GDM1 (cell line): ENCODE data around the gene SARNP.
"Not testable (repeated sequence)": the region's sequence is repeated elsewhere in the genome, so short reads cannot be mapped to it uniquely, and the experiment has no call there.

Source experiments
- DNase-seq: peaks from one replicate; lab custom pipeline; 2025; lab: John Stamatoyannopoulos, UW

The SARNP gene, protein sequence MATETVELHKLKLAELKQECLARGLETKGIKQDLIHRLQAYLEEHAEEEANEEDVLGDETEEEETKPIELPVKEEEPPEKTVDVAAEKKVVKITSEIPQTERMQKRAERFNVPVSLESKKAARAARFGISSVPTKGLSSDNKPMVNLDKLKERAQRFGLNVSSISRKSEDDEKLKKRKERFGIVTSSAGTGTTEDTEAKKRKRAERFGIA

DNA sequence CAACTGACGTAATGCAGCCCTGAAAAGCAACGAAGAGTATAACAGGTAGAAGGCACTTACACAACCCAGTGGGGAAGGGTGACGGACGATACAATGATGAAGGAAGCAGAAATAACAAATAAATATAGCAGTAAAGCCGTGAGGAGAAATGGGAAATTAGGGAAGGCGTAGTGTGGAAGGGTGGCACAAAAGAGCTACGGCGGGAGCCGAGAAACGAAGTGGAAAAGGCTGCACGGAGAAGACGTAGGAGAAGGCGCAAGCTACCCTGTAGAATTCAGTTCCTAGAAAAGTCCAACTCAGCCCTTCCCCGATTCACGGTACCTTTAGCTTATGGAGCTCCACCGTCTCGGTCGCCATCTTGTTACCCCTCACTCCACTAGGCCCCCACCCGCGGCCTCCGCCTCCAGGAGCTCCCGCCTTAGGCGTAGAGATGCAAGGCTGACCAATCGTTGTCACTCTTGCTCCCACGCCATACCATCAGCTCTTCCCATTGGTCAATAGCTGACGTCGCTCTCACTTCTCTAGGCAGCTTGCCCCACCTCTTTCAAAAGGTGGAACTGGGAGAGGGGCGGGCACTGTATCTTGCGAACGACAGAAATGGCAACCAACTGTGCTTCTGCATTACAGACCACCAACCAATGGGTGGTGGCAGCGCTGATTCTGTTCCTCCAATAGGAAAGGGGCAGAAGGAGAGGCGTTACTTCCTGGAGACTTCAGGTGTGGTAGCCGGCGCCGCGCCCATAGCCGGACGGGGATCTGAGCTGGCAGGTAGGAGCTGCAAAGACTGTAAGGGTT, at the start of gene SARNP, which contains the start of gene ORMDL2:
SARNP (minus strand) TSS at position 380 of the 795 bp plus-strand sequence; CDS start at position 357, 23 bp downstream.
ORMDL2 (plus strand) TSS at position 697 of the 795 bp plus-strand sequence. CDS start 959 bp downstream, outside the sequence.
- DNase-seq: peak; percentile 99

GRCh38 chr12:55866454-55867004, 49.0 kb upstream of the SARNP start:
- DNase-seq: not testable (repeated sequence)

- no peak for DNase-seq
These were observed 47.8 kb upstream of the SARNP start for GRCh38 chr12:55865327-55865726.

DNA sequence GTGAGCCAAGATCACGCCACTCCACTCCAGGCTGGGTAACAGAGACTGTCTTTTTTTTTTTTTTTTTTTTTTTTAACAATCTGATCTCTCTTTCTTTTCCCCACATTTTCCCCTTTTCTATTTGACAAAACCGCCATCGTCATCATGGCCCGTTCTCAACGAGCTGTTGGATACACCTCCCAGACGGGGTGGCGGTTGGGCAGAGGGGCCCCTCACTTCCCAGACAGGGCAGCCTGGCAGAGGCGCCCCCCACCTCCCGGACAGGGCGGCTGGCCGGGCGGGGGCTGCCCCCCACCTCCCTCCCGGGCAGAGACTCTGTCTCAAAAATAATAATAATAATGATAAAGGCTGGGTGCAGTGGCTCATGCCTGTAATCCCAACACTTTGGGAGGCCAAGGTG, 45.4 kb upstream of the SARNP start:
- DNase-seq: not testable (repeated sequence)

DNA sequence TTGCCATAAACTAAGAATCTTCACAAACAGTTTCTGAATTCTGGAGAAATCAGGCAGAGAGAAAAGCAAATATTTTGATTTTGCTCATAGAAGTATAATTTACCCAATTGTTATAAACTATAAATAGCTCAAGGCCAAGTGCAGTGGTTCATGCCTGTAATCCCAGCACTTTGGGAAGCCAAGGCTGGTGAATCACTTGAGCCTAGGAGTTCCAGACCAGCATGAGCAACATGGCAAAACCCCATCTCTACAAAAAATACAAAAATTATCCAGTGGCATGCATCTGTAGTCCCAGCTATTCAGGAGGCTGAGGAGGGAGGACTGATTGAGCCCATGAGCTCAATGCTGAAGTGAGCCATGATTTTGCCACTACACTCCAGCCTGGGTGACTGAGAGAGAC, 44.8 kb upstream of the SARNP start:
- no peak for DNase-seq

DNA sequence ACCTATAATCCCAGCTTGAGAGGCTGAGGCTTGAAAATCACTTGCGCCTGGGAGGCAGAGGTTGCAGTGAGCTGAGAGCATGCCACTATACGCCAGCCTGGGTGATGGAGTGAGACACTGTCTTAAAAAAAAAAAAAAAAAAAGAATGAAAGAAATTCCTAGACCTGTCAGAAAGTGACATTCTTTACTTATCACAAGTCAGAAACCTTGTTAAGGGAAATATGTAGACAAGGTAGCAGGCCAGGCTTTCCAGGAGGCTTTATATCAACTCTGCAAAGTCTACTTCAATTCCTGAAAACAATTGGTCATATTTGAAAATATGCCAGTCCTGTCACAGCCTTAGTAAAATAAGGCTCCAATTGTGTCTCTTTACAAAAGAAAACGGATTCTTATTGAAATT, 44.3 kb upstream of the SARNP start:
- DNase-seq: no peak

DNA sequence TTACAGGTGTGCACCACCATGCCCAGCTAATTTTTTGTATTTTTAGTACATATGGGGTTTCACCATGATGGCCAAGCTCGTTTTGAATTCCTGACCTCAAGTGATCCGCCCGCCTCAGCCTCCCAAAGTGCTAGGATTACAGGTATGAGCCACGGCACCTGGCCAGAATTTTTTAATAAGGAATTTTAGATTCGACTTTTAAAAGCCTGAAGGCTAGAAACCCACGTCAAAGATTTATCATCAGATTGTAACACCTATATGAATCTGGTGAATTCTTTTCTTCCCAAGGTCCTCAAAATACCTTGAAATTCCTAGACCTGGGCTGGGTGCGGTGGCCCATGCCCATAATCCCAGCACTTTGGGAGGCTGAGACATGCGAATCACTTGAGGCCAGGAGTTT, 43.9 kb upstream of the SARNP start:
- no peak for DNase-seq

DNA sequence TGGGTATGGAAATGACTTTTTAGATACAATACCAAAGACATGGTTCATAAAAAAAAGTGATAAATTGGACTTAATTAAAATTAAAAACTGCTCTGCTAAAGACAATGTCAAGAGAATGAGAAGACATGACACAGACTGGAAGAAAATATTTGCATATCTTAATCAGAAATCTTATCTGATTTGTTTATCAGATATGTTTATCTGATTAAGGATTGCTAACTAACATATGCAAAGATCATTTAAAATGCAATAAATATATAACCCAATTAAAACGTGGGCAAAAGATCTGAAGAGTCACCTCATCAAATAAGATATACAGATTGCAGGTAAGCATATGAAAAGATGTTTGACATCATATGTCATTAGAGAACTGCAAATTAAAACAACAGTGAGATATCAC, 35.2 kb upstream of the SARNP start:
- DNase-seq: no peak

GRCh38 chr12:55850893-55851292, 33.4 kb upstream of the SARNP start:
- no peak for DNase-seq

DNA sequence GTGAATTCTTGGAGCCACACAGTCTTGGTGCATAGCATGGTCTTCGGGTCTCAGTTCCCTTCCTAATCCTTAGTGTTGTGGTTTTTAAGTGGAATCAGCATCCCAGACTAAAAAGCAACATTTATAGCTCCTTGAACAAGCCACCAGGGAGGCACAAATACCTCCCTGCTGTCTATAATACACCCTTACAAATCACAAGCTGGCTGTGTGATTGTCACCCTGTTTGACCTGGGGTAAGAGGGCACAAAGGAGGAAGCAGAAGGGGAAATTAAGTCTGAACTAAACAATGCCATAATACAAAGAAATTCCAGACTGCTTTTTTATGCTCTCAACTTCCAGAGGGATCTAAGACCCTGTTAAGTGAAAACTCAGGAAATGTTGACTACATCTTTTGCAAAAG, 32.9 kb upstream of the SARNP start:
- no peak for DNase-seq

GRCh38 chr12:55849616-55850343, 32.3 kb upstream of the SARNP start:
- no peak for DNase-seq

- no peak for DNase-seq
These were observed 30.2 kb upstream of the SARNP start for GRCh38 chr12:55847603-55848291.

DNA sequence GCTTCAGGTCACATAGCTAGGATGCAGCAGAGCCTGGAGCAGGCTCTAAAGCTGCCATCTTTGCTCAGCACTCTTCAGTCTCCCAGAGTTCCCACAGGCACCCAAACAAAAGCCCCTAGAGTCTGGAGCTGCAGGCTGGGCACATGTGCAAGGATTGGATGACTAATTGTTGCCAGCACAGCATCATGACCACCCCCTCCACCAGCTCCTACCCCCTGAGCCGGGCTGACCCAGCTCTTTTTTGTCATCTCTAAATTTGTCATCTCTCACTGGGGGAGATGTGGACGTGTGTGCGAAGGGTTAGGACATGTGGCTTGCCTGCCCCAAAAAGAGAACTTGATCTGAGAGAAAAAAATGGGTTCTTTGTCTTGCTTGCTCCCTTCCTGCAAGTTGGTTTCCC, 29.5 kb upstream of the SARNP start:
- DNase-seq: no peak

- no peak for DNase-seq
These were observed 28.4 kb upstream of the SARNP start for GRCh38 chr12:55845785-55846496.

DNA sequence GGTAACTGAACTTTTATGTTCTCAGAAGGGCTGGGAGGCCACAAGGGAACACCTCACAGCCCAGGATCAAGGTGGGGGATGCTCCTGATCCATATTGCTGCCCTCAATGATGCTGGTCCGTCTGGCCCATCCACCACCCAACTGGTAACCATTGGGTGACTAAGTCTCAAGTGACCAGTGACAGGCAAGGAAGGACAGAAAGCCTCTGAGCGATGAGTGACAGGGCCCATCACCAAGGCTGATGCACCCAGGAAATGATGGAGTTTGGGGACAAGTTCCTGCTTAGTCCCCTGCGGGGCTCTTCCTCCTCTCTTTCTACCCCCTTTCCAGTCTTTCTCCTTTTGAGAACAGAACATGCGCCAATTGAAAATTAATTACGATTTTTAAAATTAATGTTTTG, 27.8 kb upstream of the SARNP start:
- no peak for DNase-seq

DNA sequence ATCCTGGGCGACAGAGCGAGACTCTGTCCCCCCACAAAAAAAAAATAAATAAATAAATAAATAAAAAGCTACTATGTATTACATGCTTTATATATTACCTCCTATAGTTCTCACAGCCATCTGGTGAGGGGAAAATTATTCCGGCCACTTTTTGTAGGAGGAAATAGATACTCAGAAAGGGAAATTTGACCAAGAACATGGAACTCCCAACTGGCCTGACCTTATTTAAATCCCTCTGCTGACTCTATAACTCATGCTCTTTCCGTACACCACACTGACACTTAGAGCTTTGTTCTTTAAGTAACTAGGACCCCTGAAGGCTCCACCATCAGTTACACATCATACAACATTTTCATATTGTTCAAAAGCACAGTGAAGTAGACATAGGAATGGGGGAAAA, 27.4 kb upstream of the SARNP start:
- no peak for DNase-seq

- no peak for DNase-seq
These were observed 25.9 kb upstream of the SARNP start for GRCh38 chr12:55843431-55843830.

GRCh38 chr12:55842681-55843429, 25.3 kb upstream of the SARNP start, which contains the start of gene MMP19:
Gene MMP19, minus strand, starts transcription at chr12:55842936. Its CDS starts 106 bp downstream, at chr12:55842830.
- DNase-seq: no peak

DNA sequence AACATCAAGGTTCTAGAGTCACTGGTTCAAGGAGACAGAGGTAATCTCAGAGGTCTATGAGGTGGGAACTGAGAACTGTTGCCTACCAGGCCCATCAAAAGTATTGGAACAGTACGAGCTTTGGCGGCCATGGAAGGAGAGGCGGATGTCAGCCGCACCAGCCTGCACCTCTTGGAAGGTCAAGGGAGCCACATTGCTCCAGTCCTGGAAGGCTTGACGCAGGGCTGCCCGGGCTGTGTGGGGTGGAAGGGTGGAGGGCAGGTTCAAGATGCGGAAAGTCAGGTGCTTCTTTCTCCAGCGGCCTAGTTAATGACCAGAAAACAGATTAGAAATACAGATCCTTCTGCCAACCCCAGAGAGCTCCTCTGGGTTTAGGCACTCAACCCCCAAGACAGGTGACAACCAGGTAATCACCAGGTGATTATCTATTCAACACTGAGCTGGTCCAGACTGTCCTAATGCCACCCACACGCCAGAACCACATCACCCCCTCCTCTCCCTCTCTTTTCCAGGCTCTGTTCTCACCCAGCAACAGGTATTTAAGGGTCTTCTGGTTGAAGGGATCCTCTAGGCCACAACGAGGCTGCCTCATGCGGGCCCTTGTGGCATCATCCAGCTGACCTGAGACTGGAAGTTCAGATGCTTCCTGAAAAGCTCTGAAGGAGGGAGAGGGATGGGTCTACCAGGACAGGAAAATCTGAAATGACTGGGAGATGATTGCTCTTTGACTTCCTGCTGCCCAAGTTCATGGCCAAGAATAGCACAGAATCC, 23.2 kb upstream of the SARNP start:
- DNase-seq: no peak
